COLO668 (cell line): ENCODE measurements around the gene PNPLA5.
A peak's percentile ranks its signal among the peaks of the same experiment; 100 is the strongest.
"Not testable (repeated sequence)": the region's sequence is repeated elsewhere in the genome, so short reads cannot be mapped to it uniquely, and the experiment has no call there.

ENCODE experiments used
- DNase-seq: peaks from one replicate; lab custom pipeline; 2025; ENCODE audit not compliant: unreplicated experiment; lab: John Stamatoyannopoulos, UW

The PNPLA5 gene

DNA sequence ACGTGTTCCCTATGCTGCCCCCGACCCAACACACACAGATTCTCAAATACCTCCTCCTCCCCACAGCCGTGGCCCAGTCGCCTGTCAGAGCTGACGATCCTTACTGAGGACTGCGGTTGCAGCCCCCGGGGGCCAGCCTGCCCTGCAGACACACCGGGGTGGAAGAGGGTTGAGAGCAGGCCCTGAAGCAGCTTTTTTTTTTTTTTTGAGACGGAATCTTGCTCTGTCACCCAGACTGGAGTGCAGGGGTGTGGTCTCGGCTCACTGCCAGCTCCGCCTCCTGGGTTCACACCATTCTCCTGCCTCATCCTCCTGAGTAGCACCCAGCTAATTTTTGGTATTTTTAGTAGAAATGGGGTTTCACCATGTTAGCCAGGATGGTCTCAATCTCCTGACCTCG lies 11.2 kb upstream of the PNPLA5 start:
- DNase-seq: not testable (repeated sequence)

DNA sequence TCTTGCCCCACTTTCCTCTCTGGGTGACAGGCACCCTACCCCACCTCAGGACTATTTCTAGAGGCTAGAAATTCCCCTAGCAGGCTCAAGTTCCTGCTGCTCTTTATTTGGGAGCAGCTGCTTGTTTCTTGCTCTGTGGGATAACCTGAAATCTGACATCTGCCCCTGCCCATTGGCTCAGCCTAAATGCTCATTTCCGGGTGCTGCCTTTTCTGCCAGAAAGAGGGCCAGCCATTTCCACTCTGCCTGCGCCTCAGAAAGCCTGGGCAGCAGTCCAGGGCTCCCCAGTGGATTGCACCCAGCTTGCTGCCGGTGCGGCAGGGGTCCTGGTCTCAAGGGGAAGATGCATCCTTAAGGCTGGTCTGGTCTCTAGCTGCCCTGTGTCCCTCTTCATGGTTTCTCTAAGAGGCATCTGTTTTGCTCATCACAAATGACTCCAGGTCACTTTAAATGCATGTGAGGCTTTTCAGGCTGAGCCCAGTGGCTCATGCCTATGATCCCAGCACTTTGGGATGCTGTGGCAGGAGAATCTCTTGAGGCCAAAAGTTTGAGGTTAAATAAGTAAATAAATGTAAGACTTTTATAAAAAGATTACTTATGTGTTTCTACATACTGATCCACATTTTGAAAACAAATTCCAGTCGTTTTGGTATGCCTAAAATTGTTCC lies 10.3 kb upstream of the PNPLA5 start:
- DNase-seq: peak; percentile 55

DNA sequence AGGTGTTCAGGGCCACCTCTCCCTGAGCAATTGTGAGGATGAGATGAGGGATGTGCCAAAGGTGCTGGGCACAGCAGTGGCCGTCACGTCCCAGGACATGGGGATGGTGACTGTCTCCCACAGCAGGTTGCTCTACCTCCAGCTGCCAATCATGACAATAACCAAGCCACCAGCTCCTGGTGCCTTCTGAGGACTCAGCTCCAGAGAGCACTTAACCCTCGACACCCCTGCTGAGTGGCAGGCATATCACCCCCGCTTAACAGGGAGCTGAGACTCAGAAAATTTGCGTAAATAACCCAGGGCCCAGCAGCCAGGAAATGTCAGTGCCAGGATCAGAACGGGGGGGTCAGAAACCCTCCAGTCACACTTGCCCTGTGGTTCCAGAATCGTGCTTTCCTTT lies 8.4 kb upstream of the PNPLA5 start:
- DNase-seq: no peak

DNA sequence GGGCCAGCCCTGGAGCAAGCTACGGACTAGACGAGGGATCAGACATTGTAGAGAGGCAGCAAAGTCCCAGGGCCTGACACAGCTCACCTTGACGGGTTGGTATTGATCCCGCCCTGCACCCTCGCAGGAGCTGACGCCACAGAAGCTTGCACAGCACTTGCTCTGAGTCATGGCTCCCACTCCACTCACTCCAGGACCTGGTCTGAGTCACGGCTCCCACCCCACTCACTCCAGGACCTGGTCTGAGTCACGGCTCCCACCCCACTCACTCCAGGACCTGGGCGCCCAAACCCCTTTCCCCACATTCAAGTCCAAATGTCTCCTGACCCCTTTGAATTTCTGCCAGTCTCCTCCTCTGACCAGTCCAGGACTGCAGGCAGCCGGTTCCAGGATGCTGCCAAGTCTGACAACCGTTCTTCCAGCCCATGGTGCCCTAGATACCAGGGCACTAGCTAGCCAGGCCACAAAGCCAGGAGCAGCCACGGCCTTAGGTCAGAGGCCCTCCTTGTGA lies 6.0 kb upstream of the PNPLA5 start:
- DNase-seq: no peak

DNA sequence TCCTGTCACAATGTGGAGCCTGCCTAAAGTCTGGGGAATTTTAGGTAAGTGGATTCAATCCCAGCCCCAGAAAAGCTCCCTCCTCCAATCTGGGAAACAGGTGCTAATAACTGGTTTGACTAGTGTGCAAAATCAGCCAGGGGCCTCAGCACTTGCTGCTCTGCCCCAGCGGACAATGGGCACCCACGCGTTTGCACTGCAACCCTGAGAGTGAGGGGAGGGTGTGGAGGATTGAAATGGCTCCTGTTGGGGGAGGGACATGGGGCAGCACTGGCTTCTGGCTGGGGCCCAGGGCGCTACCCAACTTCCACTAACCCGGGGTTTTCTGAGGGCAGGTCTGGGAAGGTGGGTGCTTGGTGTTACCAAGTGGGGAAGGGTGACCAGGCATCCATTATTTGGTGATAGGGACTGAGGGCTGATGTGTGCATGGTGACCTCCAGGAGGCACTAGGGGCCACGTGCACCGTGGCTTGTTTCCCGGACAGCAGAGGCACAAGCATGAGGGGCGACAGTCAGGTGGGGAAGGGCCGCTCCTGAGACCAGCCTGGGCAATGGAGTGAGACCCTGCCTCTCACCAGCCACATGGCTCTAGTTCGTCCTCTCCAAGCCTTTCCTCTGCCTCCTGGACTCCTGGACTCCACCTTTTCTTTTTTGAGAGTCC lies 4.3 kb upstream of the PNPLA5 start:
- no peak for DNase-seq

DNA sequence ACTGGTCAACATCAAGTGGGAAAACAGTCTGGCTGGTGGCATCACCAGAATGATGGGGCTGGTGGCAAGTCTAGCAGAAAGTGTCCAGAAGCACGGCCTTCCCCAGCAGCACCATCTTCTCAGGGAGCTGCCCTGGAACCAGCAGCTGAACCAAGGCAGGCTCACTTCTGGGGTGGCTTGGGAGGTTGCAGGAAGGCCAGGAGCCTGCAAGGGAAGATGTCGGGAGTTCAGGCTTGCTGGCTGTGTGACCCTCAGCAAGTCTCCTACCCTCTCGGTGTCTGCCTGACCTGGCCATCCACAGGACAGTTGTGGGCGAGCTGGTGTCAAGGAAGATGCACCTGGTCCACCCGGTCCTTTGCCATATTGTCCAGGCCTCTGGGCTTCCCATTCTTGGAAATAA lies 2.3 kb upstream of the PNPLA5 start:
- DNase-seq: no peak

DNA sequence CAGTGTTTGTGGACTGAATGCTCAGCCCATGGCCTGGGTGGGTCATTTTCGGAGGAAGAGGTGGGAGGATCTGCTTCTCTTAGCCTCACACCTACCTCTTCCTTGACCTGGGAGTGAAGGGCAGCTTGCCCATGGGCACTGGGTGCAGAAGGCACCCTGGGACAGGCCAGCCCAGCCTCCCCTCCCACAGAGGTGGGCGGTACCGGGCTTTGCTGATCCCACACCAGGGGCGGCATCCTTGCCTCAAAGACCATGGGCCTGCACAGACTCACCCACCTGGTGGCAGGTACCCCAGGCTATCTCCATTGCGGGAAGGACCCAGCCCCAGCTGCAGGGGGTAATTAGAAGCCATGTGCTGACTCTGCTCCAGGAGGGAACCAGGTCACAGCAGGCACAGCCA lies 1.5 kb upstream of the PNPLA5 start:
- DNase-seq: no peak

DNA sequence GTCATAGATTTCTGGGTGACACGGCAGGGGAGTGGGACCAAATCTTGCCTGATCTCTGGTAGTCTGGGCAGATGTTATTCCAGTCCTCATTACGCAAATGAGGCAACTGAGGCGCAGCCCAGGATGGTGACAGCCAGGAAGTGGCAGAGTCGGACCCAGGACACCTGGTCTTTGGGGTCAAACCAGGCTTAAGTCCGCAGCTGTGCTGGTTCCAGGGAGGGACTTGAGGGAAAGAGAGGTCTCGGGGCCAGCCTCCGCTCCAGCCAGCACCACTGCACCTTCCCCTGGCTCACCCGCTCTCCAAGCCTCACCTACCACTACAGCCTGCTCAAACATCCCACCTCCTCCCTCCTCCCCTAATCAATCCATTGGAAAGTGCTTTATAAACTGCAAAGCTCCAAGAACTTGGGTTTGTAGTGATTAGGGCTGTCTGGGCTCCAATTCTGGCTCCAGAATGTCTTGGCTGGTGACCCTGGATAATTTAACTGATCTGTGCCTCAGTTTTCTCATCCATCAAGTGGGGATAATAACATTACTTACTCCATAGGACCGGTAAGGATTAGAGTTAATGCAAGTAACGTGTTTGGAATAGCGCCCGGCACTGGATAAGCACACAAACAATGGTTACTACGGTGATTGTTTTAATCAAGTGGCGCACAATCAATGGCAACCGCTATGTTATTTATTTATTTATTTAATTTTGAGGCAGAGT lies 526 bp upstream of the PNPLA5 start:
- DNase-seq: no peak

DNA sequence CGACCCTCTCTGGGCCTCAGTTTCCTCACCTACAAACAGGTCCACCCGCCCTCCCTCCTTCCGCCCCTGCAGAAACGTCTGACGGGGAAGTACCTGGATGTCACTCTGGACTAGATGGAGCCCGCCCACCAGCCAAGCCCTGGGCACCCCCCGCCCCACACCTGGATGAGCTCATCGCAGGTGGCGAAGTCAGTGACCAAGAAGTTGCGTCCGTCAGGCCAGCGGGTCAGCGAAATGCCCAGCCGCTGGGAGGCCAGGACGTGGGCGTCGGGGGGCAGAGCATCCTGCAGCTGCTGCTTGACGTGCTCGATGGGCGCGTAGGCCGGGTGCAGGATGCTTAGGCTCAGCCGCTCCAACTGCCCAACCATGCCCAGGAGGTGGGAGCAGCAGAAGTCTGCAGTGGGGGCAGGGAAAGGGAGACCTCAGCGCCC lies 897 bp downstream of the PNPLA5 start:
- peak; percentile 46 for DNase-seq

DNA sequence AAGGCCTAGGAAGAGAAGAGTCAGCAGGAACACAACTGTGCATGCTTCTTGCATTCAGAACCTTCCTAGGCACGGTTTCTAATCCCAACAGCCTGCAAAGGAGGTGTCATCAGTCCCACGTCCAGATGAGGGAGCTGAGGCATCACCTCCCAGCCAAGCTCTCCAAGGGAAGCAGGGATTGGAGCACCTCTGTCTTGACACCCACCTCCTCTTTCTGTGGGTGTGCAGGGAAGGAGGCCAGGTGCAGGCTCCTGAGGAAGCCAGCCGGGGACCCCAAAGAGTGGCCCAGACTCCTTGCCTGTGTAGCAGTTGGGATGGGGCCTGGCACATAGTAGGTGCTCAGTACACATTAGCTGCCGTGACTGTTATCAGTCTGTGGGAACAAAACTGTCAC lies 2.0 kb downstream of the PNPLA5 start:
- DNase-seq: peak; percentile 6

DNA sequence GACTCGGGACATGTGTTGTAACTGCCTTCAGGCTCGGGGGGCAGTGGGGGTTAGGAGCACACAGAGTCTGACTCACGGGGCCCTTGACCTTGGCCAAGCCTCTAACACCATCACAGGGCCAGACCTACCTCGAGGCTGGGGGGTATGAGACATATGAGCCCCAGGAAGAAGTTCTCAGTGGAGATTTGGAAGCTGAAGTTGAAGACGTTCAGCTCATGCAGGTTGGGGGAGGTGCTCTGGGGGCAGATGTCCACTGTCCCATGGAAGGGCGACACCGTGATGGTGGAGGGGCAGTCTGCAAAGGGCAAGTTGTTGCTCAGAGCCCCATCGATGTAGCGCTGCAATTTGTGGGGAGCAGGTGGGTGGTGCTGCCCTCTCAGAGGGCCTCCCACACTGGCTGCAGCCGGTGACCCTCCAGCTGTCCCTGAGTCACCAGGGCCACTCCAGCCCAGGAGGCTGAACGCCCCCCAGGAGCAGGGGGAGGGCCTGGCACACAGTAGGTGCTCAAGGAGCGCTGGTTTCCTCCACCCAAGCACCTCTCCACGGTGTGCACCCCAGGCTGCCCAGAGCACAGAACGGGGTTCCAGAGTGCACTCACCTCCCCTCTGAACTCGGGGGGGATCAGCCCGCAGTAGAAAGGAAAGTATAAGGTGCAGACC lies 2.5 kb downstream of the PNPLA5 start:
- DNase-seq: no peak

DNA sequence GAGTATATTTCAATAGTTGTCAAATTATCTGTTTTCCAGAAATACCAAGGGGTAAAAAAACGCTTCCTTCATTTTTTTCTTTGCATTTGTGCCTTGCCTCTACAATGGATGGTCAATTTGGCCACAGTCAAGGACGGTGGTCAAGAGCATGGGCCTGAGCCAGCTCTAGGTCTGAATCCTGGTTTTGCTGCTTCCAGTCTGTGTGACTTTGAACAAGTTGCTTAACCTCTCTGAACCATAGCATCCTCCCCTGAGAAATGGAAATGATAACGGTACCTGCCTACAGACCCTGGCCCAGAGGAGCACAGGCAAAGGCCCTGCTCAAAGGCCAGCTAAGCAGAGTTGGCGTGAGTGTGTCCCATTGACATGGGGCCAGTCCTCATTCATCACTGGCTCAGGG lies 3.1 kb downstream of the PNPLA5 start:
- DNase-seq: no peak

DNA sequence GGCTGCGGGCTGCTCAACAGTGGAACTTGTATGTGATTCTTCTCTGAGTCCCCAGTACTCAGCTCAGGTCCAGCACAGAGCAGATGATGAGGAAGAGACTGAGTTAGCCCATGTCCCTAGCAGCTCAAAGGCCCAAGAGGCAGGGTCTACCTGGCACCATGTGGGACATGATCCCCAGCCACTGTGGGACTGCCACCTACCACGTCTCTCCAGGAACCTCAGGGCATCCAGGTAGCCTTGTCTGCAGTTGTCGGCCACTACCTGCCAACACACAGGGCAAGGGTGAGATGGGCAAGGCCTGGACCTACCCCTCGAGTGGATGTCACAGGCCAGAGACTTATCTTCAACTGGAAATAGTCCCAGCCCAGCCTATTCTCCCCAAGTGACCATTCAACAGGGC lies 4.4 kb downstream of the PNPLA5 start:
- no peak for DNase-seq

DNA sequence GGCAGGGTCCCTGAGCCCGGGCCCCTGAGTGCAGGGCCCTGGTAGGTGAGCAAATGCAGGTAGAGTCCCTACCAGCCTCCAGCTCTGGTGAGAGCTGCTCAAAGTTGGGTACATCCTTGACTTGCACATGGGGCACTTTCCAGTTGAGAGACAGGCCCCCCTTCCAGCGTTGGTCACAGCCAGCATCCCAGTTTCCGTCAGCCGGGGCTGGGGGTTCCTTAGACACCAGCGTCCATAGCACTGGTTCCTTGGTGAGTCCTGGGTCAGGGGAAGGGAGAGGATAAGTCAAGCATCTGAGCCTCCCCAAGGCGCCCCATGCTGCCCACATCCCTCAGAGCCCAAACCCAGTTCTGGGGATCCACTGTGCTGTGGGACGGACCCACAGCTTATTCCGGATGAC lies 5.6 kb downstream of the PNPLA5 start:
- no peak for DNase-seq

DNA sequence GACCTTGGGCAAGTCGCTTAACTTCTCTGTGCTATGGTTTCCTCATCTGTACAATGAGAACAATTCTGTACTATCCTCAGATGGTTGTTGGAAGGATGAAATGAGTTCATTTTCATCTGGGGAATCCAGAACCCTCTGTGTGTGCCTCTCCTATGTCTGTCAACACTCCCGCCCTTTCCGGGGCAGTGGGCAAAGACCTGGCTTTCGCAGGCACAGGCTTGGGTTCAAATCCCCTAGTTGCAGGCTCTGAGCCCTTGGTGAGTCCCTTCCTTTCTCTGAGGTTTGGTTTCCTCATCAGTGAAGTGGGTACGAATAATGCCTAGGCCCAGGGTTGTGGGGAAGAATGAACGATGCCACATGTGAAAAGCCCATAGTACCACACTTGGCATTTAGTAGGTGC lies 6.0 kb downstream of the PNPLA5 start:
- DNase-seq: no peak

DNA sequence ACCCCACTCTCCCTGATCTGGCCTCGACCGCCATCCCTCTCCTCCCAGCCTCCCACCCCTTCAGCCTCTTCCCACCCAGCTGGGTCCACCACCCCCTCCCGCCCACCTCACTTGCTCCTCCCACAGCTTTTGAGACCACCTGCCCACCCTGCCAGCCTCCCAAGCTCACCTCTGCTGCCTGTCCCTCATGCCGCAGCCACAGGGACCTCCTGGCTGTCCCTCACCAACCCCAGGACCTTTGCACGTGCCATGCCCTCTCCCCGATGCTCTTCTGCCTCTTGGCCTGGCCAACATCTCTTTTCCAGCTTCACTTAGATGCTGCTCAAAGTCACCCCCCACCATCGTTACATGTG lies 6.5 kb downstream of the PNPLA5 start:
- DNase-seq: no peak

DNA sequence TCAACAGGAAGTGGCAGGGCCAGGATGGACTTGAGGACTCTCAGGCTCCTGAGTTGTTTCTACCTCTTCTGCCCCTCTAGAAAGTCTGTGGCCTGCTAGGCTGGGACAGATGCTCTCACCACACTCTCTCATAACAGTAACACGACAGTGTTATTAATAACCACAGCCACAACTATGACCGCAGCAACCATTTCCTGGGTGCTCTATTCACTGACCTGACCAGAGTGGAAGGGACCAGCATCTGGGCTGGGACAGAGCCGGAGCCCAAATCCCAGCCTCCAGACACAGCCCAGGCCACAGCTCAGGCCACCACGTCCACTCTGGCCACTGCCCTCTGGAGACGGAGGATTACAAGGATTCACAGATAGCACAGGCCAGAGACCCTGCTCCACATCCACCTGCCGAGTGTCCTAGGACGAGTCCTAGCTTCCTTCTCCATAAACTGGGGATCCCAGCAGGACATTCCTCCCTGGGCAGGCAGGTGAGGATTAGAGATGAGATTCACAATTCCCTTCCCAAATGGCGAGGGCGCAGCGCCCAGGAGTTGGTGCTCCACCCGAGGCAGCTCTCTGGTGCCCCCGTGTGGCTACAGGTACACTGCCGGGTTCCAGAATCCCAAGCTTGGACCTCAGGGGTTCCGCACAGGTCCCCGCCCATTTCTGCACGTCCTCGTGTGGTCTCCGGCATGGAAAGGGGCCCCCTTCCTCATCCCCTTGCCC lies 7.1 kb downstream of the PNPLA5 start:
- DNase-seq: peak; percentile 77

DNA sequence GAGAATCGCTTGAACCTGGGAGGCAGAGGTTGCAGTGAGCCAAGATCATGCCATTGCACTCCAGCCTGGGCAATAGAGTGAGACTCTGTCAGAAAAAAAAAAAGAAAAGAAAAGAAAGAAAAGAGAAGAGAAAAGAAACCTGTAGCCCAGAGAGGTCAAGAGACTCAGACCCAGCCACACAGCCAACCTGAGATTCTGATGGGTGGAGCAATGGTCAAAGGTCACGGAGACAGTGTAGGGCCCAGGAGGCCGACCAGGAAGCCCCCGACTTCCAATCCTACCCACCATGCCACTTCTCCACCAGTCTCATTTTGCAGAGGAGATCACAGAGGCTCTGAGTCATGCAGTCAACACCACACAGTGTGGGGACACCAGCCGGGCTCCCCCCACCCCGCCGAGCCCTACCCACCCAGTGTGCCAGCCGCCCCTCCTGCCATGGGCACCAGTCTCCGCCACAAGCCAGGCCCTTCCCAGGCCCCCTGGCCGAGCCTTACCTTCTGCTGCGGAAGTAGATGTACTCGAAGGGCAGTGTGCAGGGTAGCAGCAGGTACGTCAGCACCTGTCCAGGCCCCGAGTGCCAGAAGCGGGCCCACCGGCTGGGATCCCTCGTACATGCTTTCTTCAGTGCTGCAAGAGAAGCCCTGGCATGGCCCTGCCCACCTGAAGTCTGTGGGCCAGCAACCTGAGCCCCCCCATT lies 7.9 kb downstream of the PNPLA5 start:
- no peak for DNase-seq

DNA sequence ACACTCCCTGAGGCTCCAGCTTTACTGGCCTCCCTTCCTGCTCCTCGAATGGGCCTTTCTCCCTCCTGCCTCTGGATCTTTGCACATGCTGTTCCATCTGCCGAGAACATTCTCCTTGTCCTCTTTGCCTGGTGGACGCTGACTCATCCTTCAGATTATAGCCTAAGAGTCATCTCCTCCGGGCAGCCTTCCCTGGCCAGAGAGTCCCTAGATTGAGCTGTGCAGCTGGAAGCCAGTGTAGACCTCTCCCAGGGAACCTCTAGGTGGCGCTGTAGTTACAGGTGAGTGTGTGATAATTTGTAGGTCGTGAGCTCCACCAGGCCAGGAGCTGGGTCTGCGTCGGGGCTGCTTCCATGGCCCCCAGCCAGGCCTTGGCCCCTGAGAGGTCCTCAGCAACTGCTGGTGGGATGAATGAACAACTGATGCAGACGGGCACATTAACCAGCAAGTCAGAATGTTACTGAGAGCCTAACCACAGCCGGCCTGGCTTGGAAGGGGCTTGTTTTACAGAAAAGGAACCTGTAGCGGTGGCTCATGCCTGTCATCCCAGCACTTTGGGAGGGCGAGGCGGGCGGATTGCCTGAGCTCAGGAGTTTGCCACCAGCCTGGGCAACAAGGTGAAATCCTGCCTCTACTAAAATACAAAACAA lies 8.7 kb downstream of the PNPLA5 start:
- peak; percentile 70 for DNase-seq
